GM21423 (cell line): ENCODE measurements around the gene KCNQ4.

ENCODE experiments used
- ATAC-seq: cut with Tn5 transposase; IDR thresholded peaks from one replicate; pipeline ENCODE4 v1.9.1; 2021; ENCODE audit warnings: mild to moderate bottlenecking, moderate library complexity; ENCODE audit not compliant: unreplicated experiment

The KCNQ4 gene

GRCh38 chr1:40754201-40754600 lies 29.4 kb upstream of the KCNQ4 start:
- ATAC-seq = no peak

- no peak for ATAC-seq
Measured at GRCh38 chr1:40755067-40755466, 28.5 kb upstream of the KCNQ4 start.

DNA sequence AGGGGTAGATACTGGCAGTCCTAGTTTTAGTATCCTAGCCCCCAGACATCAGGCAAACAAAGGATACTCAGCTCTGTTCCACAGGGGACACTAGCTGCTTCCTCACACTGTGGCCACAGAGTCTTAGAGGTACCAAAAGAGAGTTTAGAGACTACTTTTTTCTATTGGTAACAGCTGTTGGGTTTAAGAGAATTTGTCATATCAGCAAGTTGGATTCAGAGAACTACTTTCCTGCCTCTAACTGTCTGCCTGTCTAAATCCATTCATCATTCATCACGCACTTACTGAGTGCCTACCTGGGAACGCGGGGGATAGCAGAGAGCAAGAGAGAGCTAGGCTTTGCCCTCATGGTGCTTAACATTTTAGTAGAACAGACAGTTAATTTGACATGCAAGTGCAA lies 27.1 kb upstream of the KCNQ4 start:
- ATAC-seq = no peak

DNA sequence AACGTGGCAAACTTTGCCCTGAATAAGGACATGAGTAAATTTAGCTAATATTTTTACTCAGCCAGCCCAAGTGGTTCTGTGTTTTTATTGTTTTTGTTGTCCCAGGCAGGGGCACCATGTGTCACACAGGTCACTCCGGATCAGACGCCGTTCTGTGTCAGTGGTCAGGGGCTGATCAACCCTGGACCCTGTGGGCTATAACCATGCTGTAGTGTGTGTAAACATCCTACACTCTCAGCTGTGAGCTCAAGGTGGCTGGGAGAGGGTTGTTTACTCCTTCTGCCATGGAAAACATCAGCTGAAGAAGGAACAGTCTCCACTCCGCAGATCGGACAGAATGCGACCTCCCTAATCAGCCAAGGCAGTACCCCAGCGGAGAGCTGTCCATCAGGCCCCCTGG lies 26.5 kb upstream of the KCNQ4 start:
- ATAC-seq = no peak

DNA sequence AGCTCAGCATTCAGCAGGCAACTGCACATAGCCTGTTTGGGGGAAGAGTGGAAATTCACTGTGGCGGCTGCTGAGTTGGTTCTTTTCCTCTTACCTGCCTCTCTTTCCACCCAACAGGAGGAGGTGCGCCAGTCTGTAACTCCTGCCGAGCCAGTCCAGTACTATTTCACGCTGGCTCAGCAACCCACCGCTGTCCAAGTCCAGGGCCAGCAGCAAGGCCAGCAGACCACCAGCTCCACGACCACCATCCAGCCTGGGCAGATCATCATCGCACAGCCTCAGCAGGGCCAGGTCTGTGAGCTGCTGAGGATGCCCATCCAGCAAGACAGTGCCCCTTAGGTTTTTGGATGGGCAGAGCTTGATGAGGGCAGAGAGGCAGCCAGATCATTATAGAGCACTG lies 25.6 kb upstream of the KCNQ4 start:
- ATAC-seq = no peak

- no peak for ATAC-seq
Measured at GRCh38 chr1:40758578-40759343, 24.8 kb upstream of the KCNQ4 start.

- no peak for ATAC-seq
Measured at GRCh38 chr1:40760984-40761383, 22.6 kb upstream of the KCNQ4 start.

GRCh38 chr1:40762144-40762923 lies 21.3 kb upstream of the KCNQ4 start:
- ATAC-seq = no peak

DNA sequence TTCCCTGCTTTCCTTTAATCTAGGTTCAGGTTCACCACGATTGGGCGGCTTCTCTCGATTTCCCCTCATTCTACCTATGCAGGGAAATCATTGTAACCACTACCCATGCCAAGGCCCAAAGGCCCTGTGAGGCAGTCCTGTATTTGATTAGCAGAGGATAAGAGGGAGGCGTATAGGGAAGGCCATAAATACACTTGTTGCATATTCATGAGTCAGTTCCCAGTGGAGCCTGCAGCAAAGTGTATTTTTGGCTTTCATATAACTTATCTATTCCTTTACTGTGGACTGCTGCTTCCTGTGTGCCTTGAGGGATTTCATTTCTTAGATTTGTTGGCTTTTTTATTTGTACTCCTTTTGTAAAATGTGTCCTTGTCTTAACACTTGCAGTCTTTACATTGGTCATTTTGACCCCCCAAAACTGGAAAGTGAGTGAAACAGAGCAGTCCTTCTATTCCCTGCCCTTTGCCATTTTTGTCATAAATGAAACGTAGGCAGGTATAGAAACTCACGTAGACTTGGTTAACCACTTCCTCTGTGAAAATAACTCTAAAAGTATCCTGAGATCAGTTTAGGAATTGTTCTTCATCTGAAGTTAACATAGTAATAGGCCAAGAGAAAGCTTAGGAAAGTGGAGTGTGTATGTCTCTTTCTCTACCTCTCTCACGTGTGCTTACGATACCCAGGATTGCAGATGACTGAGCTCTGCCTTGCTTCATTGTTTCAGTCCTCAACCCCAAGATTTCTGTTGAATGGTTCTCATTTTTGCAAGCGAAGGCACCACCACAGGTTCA lies 19.6 kb upstream of the KCNQ4 start:
- peak; percentile 46 for ATAC-seq

- ATAC-seq = no peak
Measured at GRCh38 chr1:40764981-40765380, 18.6 kb upstream of the KCNQ4 start.

DNA sequence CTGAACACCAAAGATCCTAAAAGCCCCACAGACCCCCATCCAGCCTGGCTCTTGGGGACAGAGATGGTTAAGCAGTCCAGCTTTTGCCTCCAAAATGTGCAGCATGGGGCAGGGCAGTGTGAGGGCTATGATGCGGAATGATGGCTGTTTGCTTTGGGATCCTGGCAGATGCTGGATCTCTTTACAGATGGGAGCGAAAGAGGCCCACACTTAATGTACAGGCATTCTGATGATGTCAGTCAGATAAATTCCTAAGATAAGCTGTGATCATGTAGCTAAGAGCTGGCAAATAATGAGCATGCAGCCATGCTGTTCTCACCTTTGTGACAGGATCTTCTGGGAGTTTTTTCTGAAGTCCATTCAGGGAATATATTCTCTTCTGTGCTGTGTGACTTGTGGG lies 17.6 kb upstream of the KCNQ4 start:
- ATAC-seq = no peak

DNA sequence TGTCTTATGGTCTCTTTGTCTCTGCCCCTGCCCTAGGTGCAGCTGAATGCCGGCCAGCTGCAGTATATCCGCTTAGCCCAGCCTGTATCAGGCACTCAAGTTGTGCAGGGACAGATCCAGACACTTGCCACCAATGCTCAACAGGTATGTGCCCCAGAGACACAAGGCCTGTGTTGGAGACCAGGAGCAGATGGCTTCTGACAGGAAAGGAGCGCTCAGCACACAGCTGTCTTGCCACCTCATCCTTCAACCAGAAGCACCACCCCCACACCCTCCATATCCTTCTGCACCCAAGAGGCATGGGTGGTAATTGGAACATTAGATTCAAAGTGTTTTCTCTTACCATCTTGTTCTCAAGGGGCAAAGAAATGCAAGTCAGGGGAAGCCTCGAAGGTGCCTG lies 17.0 kb upstream of the KCNQ4 start:
- ATAC-seq = no peak

- no peak for ATAC-seq
Measured at GRCh38 chr1:40768146-40768990, 15.2 kb upstream of the KCNQ4 start.

- no peak for ATAC-seq
Measured at GRCh38 chr1:40769815-40770214, 13.8 kb upstream of the KCNQ4 start.

DNA sequence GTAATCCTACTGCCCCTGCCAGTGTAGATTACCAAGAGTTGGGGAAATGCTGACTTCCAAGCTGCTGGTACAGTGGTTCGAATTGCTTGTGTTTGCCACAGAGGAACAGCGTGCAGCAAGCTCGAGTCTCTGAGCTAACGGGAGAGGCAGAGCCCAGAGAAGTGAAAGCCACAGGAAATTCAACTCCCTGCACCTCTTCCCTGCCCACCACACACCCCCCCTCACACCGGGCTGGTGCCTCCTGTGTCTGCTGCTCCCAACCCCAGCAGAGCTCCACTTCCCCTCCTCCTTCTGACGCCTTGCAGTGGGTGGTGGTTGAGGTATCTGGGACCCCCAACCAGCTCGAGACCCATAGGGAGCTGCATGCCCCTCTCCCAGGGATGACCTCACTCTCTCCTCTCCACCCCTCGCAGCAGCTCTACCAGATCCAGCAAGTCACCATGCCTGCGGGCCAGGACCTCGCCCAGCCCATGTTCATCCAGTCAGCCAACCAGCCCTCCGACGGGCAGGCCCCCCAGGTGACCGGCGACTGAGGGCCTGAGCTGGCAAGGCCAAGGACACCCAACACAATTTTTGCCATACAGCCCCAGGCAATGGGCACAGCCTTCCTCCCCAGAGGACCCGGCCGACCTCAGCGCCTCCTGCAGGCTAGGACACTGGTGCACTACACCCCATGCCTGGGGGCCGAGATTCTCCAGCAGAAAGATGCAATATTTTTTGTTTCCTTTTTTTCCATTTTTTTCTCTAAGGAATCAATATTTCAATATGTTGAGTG lies 13.1 kb upstream of the KCNQ4 start:
- no peak for ATAC-seq

DNA sequence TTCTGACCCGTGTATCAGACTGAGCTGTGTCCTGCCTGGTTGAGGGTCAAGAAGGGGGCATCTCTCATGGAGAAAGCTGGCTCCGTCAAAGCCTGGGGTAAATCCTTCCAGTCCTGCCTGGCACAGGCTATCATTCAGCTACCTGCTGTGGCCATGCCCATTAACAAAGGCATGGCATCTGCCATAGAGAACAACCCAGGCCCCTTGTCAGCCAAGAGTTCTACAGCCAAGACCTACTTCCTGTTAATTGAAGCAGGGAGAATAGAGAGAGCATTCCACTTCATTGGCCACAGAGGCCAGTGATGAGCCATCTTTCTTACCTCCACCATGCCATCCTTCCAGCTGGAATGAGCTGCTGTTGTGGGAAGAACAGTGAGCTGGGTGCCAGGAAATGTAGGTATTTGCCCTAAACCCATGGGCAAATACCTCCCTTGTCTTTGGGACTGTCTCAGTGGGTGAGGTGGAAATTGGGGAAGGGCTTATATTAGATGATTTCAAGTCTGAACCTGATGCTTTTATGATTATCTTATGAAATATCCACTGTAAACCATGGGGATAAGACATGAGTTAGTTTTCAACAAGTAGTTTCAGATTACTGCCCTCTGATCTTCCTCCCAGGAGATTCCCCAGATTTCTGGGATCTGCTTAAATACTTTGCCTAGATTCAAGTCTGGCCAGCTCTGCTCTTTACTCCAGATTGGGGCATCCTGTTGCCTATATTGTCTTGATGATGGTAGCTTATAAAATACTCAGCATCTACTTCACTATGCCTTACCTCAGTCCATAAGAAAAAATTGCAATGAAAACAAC lies 11.2 kb upstream of the KCNQ4 start:
- no peak for ATAC-seq

GRCh38 chr1:40773748-40774265 lies 9.8 kb upstream of the KCNQ4 start:
- no peak for ATAC-seq

- ATAC-seq = no peak
Measured at GRCh38 chr1:40774266-40774998, 9.2 kb upstream of the KCNQ4 start.
